HFFc6 (cell line): Measurements from ENCODE around the gene NOS1AP. TPM values are rescaled to one million over a fixed set of nuclear protein-coding genes. Genes with fewer than 3 reads are reported as not detected.

ENCODE experiments used
- DNase-seq: peaks from one replicate; pipeline ENCODE4 v3.0.0-alpha.2; 2018
- H3K27ac Mint-ChIP-seq: 2 replicates; pipeline ENCODE4 v1.8.0; 2020; ENCODE audit warnings: mild to moderate bottlenecking, mixed read lengths
- H3K27me3 Mint-ChIP-seq: 2 replicates; pipeline ENCODE4 v1.8.0; 2021; ENCODE audit warnings: mild to moderate bottlenecking, moderate library complexity, mixed read lengths; ENCODE audit not compliant: insufficient read depth
- H3K36me3 Mint-ChIP-seq: 2 replicates; pipeline ENCODE4 v1.8.0; 2021; ENCODE audit warnings: low read depth, mixed read lengths
- H3K4me1 Mint-ChIP-seq: 2 replicates; pipeline ENCODE4 v1.8.0; 2020; ENCODE audit warnings: low read depth, mixed read lengths
- H3K4me3 Mint-ChIP-seq: 2 replicates; pipeline ENCODE4 v1.8.0; 2020; ENCODE audit warnings: mild to moderate bottlenecking, moderate library complexity, mixed read lengths
- H3K9me3 Mint-ChIP-seq: 2 replicates; pipeline ENCODE4 v1.8.0; 2020; ENCODE audit warnings: mild to moderate bottlenecking, mixed read lengths
- total RNA-seq, 6 experiments: library from RNA; stranded (reverse); fragmentation: NEBNext Ultra II Directional; extraction: Animal tissue kit (Norgen Biotek cat#: 25700); gene quantifications; 2 replicates in 1 of 6; 3 replicates in 5 of 6; pipeline ENCODE4 v1.2.3, GENCODE V29; 2021
- TF ChIP-seq, protein P1 (sequence below): fragments of 200-600 bp; sonication (generic); IDR thresholded peaks from 2 replicates; pipeline ENCODE4 v1.5.0; 2021; ENCODE audit warnings: antibody characterized with exemption, mild to moderate bottlenecking

The NOS1AP gene
- total RNA-seq, 6 experiments from 2014 or later = 0.11 to 0.62 (median 0.29) TPM

DNA sequence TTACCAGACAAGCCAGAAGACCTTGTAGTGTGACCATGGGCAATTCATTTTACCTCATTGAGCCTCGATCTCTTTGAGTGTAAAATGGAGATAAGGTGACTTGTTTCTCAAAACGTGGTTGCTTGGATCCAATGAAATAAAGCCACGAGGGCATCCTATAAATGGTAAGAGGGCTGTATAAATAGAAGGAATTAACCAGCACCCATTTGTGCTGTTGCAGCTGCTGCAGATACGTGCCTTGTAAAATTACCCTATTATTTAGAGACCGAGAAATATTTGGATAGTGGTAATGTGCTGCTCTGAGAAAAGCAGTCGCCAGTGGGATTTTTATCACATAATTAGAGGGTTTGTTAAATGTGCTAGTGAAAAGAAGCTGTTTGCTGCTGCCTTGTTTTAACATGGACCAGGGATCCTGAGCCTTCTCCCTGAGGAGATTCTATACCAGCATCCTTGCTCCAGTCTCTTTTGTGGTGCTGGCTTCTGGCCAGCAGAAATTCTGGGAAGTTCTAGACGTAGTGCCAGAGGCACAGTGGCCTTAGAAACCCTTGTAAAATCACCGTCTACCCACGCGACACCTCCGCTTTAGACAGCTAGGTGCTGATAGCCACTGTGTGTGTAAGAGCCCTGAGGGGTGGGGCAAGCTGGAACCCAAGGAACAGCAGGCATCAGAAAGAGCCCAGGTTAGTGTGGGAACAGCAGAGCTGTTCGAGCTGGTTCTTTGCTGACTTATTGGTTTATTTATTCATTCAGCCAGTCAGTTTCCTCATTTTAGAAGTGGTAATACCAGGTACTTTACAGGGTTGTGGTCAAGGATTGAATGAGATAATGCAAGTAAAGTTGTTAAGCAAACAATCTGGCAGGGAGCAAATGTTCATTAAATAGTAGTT, 137.5 kb downstream of the NOS1AP start:
- no peaks in the 10 kb centered on the region for H3K4me1 Mint-ChIP-seq
- H3K36me3 Mint-ChIP-seq = no peaks in the 10 kb centered on the region
- H3K9me3 Mint-ChIP-seq = no peaks in the 10 kb centered on the region
- TF ChIP-seq, protein P1, sequence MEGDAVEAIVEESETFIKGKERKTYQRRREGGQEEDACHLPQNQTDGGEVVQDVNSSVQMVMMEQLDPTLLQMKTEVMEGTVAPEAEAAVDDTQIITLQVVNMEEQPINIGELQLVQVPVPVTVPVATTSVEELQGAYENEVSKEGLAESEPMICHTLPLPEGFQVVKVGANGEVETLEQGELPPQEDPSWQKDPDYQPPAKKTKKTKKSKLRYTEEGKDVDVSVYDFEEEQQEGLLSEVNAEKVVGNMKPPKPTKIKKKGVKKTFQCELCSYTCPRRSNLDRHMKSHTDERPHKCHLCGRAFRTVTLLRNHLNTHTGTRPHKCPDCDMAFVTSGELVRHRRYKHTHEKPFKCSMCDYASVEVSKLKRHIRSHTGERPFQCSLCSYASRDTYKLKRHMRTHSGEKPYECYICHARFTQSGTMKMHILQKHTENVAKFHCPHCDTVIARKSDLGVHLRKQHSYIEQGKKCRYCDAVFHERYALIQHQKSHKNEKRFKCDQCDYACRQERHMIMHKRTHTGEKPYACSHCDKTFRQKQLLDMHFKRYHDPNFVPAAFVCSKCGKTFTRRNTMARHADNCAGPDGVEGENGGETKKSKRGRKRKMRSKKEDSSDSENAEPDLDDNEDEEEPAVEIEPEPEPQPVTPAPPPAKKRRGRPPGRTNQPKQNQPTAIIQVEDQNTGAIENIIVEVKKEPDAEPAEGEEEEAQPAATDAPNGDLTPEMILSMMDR = no peak
- H3K4me3 Mint-ChIP-seq = no peak overlapping the region
- peaks cover 17% of the 10 kb centered on the region for H3K27me3 Mint-ChIP-seq
- H3K27ac Mint-ChIP-seq = no peak overlapping the region
- no peak for DNase-seq

DNA sequence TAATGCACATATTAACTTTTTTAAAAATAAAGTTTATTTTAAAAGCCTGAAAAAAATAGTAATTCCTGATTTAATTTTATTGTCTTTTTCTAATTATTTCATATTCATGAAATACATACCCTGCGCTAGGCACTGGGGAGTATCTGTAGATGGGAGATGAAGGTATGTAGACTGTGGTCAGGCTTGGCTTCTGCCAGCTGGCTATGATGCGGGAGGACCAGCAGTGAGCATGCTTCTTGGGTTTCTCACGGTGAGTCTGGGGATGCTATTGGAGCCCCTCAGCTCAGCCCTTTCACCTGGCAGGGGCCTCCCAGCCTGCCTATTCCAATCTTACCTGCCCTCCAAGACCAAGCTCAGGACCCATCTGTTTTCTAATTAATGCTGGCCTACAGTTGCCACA, 138.4 kb downstream of the NOS1AP start:
- Mint-ChIP-seq H3K36me3 (no peaks in the 10 kb centered on the region), H3K4me1 (no peaks in the 10 kb centered on the region), H3K9me3 (no peaks in the 10 kb centered on the region), H3K4me3 (no peak overlapping the region), H3K27ac (no peak overlapping the region), H3K27me3 (peaks cover 19% of the 10 kb centered on the region)
- TF ChIP-seq, protein P1 = no peak
- no peak for DNase-seq

DNA sequence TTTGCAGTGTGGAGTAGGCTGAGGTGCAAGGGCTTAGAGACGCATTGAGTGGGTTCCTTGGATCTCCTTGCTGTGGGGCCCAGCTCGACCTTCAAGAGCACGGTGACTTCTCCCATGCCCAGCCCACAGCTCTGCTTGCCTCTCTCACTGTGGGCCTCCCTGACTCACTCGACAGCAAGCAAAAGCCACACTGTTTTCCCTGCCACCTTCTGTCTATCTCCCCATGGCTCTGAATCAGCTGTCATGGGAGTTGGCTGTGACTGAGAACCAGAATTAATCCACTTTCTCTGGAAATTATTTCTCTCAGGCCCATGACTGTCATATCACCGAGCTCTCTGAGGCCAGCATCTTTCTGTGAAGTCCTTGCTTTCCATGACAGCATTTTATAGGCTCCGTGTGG, 140.7 kb downstream of the NOS1AP start:
- Mint-ChIP-seq H3K4me1 (no peaks in the 10 kb centered on the region), H3K27ac (no peak overlapping the region), H3K27me3 (peaks cover 19% of the 10 kb centered on the region), H3K9me3 (no peaks in the 10 kb centered on the region), H3K36me3 (no peaks in the 10 kb centered on the region), H3K4me3 (no peak overlapping the region)
- DNase-seq = no peak
- TF ChIP-seq, protein P1 = no peak

DNA sequence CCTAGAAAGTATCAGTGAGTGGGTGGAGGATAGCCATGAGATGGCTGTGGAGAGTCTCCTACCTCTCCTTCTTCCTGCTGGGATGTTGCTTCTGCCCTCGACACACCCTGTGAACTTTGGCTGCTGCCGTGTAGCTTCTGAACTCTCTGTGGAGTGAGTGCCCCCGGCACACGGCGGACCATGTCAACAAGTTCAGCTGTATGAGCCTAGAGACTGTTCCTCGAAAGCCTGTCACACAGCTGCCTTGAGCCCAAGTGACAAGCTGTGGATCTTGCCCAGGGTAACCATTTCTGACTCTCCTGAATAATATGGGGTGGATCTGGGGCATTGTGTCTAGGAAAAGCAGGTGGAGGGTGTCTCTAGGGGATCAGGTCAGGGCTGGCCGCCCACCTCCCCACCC, 143.2 kb downstream of the NOS1AP start:
- Mint-ChIP-seq H3K27ac (no peak overlapping the region), H3K4me1 (no peaks in the 10 kb centered on the region)
- no peak for DNase-seq

DNA sequence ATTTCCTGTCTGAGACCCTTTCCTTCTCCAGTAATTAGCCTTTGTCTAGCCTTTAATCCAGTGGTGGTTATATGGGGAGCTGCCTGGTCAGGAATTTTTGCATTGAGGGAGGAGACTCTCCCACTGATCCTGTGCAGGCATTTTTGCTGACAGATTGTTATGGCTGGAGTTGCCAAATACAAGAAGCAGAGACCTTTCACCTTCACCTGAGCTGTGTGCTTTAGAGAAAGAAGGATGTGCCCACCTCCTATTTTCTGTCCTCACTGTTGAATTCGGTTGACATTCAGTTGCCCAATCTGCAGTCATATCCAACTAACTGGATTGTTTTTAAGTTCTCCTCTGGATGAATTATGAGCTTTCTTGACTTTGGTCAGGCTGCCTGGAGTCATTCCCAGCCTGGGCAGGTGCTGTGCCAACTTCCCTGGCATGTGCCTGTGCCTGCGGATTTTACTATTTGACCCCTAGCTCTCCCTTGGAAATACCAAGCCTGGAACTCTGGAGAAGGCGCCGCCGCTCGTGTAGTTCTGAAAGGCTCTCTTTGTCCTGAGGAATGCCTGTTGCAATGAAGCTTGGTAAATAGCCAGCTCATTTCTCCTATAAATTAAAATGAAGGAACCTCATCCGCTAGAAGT, 143.9 kb downstream of the NOS1AP start:
- Mint-ChIP-seq H3K27ac (no peak overlapping the region), H3K4me1 (no peaks in the 10 kb centered on the region), H3K36me3 (no peaks in the 10 kb centered on the region), H3K4me3 (no peak overlapping the region), H3K27me3 (peaks cover 17% of the 10 kb centered on the region), H3K9me3 (no peaks in the 10 kb centered on the region)
- TF ChIP-seq, protein P1 = no peak
- DNase-seq = no peak

More for the DNA sequence above, 143.2 kb downstream of the NOS1AP start:
- H3K27me3 Mint-ChIP-seq = peaks cover 20% of the 10 kb centered on the region
- TF ChIP-seq, protein P1 = no peak
- no peaks in the 10 kb centered on the region for H3K9me3 Mint-ChIP-seq
- H3K36me3 Mint-ChIP-seq = no peaks in the 10 kb centered on the region
- H3K4me3 Mint-ChIP-seq = no peak overlapping the region
